ENCODE results near the gene MAPK8IP1. TPM values are rescaled to one million over a fixed set of nuclear protein-coding genes. Genes with fewer than 3 reads are reported as not detected.

MAPK8IP1 gene
- total RNA-seq, 4 donors from 2014 or later: 4.6 to 6.5 (median 5.4) TPM

DNA sequence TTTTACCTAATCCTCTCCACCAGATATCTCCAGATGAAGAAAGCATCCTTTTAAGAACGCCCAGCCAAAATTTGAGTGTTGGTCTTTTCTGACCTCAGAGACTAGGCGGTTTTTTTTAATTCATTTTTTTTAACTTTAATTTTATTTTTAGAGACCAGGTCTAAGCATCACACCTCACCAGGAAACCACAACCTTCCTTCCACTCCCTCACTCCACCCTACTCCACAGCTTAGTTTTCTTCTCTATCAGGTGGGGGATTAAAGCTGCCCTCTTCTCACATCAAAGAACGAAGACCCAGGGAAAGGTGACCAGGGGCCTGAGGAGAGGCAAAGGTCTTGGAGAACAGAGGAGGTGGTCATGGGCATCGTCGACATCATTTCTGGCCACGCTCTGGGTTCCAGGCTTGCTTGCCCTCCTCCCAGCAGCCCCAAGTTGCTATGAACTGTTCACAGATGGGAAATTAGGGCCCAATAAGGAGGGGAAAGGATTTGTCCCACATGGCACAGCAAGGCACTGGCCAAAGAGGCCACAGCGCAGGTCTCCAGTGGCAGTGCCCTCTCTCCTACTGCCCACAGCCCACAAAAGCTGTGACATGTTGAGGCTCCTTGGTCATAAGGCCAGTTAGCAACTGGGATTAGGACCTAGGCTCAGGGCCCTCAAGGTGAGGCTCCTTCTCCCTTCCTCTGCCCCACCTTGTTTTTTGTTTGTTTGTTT lies 33.7 kb downstream of the MAPK8IP1 start:
- TF ChIP-seq, protein P1, sequence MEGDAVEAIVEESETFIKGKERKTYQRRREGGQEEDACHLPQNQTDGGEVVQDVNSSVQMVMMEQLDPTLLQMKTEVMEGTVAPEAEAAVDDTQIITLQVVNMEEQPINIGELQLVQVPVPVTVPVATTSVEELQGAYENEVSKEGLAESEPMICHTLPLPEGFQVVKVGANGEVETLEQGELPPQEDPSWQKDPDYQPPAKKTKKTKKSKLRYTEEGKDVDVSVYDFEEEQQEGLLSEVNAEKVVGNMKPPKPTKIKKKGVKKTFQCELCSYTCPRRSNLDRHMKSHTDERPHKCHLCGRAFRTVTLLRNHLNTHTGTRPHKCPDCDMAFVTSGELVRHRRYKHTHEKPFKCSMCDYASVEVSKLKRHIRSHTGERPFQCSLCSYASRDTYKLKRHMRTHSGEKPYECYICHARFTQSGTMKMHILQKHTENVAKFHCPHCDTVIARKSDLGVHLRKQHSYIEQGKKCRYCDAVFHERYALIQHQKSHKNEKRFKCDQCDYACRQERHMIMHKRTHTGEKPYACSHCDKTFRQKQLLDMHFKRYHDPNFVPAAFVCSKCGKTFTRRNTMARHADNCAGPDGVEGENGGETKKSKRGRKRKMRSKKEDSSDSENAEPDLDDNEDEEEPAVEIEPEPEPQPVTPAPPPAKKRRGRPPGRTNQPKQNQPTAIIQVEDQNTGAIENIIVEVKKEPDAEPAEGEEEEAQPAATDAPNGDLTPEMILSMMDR (IDR thresholded peaks at IDR 0.05): no peak

DNA sequence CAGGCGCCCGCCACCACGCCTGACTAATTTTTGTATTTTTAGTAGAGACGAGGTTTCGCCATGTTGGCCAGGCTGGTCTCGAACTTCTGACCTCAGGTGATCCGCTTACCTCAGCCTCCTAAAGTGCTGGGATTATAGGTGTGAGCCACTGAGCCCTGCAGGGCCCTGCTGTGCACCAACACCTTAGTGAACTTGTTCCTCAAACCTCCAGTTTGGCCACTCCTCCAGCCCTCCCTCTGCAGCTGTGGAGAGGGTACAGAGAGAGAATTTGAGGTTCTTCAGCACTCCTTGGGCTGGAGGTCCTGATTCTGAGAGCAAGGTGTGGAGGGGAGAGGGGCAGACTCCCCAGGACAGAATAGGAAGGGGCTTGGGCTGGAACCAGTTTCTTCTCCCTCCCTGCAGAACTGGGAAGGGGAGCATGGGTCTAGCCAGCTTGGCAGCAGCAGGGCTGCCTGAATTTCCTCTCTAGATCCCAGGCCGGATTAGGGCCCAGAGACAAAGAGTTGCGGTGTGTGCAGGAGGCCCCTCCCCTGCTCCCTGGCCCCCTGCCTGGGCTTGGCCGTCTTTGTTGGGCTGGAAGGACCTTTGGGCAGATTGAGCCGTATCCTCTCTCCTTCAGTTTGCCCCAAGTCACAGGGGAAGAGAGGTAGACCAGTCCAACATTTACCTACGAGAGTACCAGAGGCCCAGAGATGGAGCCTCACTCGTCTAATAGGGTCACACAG lies 34.5 kb downstream of the MAPK8IP1 start:
- intact Hi-C loops (cut with DNase I; ENCODE audit: low total_unique reads): no loop called here
- no peak overlapping the region for H3K4me3 ChIP-seq (ENCODE audit: low read depth, poor library complexity, severe bottlenecking)
- no peak for TF ChIP-seq POLR2A (IDR thresholded peaks at IDR 0.05)
- TF ChIP-seq, protein P1 (IDR thresholded peaks at IDR 0.05): no peak
- WGBS, 2 donors: 71 to 73% methylated on average over 13 of the region's 13 CpGs
- no peak for DNase-seq (ENCODE audit: low spot score in 2 of 2)

More for the DNA sequence above, 33.7 kb downstream of the MAPK8IP1 start:
- WGBS, 2 donors: 63 to 71% methylated on average over 7 of the region's 7 CpGs
- DNase-seq (ENCODE audit: low spot score in 2 of 2): no peak
- intact Hi-C loops (cut with DNase I; ENCODE audit: low total_unique reads): no loop called here
- no peak overlapping the region for H3K4me3 ChIP-seq (ENCODE audit: low read depth, poor library complexity, severe bottlenecking)

GRCh38 chr11:45920531-45921477 lies 35.4 kb downstream of the MAPK8IP1 start:
- no peak for TF ChIP-seq POLR2A (IDR thresholded peaks at IDR 0.05)
- TF ChIP-seq, protein P1 (IDR thresholded peaks at IDR 0.05): no peak
- DNase-seq (ENCODE audit: low spot score in 2 of 2): no peak
- intact Hi-C loops (cut with DNase I; ENCODE audit: low total_unique reads): no loop called here
- no peak overlapping the region for H3K4me3 ChIP-seq (ENCODE audit: low read depth, poor library complexity, severe bottlenecking)
- WGBS, 2 donors: 83 to 86% methylated on average over 6 of the region's 6 CpGs

GRCh38 chr11:45921561-45922424 lies 36.3 kb downstream of the MAPK8IP1 start:
- 22 to 54% methylated on average over 23 to 25 of the region's 54 CpGs for WGBS, 2 donors
- no peak for DNase-seq (ENCODE audit: low spot score in 2 of 2)
- TF ChIP-seq POLR2A (IDR thresholded peaks at IDR 0.05): no peak
- TF ChIP-seq, protein P1 (IDR thresholded peaks at IDR 0.05): no peak
- no peak overlapping the region for H3K4me3 ChIP-seq (ENCODE audit: low read depth, poor library complexity, severe bottlenecking)
- intact Hi-C loops (cut with DNase I; ENCODE audit: low total_unique reads): no loop called here

Data from lower leg skin (tissue), 4 donors.